GM19467 (cell line): Measurements from ENCODE around the gene CHN1.

Source experiments
- ATAC-seq: cut with Tn5 transposase; IDR thresholded peaks from one replicate; pipeline ENCODE4 v1.9.1; 2021; ENCODE audit warnings: mild to moderate bottlenecking, moderate library complexity; ENCODE audit not compliant: unreplicated experiment

The CHN1 gene

GRCh38 chr2:175004980-175005732 is at the start of gene CHN1:
CHN1 (minus strand) TSS chr2:175005381; CDS start chr2:175004912, 469 bp downstream.
- peak; percentile 70 for ATAC-seq

GRCh38 chr2:175054340-175054739 is 49.2 kb upstream of the CHN1 start:
- ATAC-seq = no peak

GRCh38 chr2:175049661-175050060 is 44.5 kb upstream of the CHN1 start:
- no peak for ATAC-seq

- ATAC-seq = no peak
These were observed 43.1 kb upstream of the CHN1 start for GRCh38 chr2:175048275-175048674.

GRCh38 chr2:175039490-175039889 is 34.3 kb upstream of the CHN1 start:
- no peak for ATAC-seq

GRCh38 chr2:175039031-175039430 is 33.9 kb upstream of the CHN1 start:
- no peak for ATAC-seq

- no peak for ATAC-seq
These were observed 32.8 kb upstream of the CHN1 start for GRCh38 chr2:175037941-175038340.

GRCh38 chr2:175036582-175037018 is 31.4 kb upstream of the CHN1 start:
- no peak for ATAC-seq

- no peak for ATAC-seq
These were observed 30.6 kb upstream of the CHN1 start for GRCh38 chr2:175035806-175036205.

- ATAC-seq = no peak
These were observed 29.5 kb upstream of the CHN1 start for GRCh38 chr2:175034716-175035115.

GRCh38 chr2:175030380-175031271 is 25.4 kb upstream of the CHN1 start:
- ATAC-seq = no peak

GRCh38 chr2:175027755-175028154 is 22.6 kb upstream of the CHN1 start:
- no peak for ATAC-seq

GRCh38 chr2:175026385-175026784 is 21.2 kb upstream of the CHN1 start:
- ATAC-seq = no peak

- ATAC-seq = no peak
These were observed 20.8 kb upstream of the CHN1 start for GRCh38 chr2:175025946-175026345.

GRCh38 chr2:175025233-175025632 is 20.1 kb upstream of the CHN1 start:
- no peak for ATAC-seq

GRCh38 chr2:175022923-175023322 is 17.7 kb upstream of the CHN1 start:
- ATAC-seq = no peak

GRCh38 chr2:175019566-175020327 is 14.6 kb upstream of the CHN1 start:
- no peak for ATAC-seq

GRCh38 chr2:175017618-175018414 is 12.6 kb upstream of the CHN1 start:
- no peak for ATAC-seq

- ATAC-seq = no peak
These were observed 10.2 kb upstream of the CHN1 start for GRCh38 chr2:175015340-175015739.

- no peak for ATAC-seq
These were observed 7.3 kb upstream of the CHN1 start for GRCh38 chr2:175012516-175012915.
